Stimulated activated CD8-positive, alpha-beta memory T cell treated with anti-CD3 and anti-CD28 coated beads, Interleukin-12 subunit alpha, Interleukin-12 subunit beta, amount 100 ng/mL, for 24 hours (primary cell): ENCODE results near the gene CMTM2.
"Not testable (repeated sequence)": the region's sequence is repeated elsewhere in the genome, so short reads cannot be mapped to it uniquely, and the experiment has no call there.

Experiments
- DNase-seq: peaks from one replicate; pipeline ENCODE4 v3.0.0-alpha.2; 2020; ENCODE audit errors: extremely low read depth

CMTM2 gene

DNA sequence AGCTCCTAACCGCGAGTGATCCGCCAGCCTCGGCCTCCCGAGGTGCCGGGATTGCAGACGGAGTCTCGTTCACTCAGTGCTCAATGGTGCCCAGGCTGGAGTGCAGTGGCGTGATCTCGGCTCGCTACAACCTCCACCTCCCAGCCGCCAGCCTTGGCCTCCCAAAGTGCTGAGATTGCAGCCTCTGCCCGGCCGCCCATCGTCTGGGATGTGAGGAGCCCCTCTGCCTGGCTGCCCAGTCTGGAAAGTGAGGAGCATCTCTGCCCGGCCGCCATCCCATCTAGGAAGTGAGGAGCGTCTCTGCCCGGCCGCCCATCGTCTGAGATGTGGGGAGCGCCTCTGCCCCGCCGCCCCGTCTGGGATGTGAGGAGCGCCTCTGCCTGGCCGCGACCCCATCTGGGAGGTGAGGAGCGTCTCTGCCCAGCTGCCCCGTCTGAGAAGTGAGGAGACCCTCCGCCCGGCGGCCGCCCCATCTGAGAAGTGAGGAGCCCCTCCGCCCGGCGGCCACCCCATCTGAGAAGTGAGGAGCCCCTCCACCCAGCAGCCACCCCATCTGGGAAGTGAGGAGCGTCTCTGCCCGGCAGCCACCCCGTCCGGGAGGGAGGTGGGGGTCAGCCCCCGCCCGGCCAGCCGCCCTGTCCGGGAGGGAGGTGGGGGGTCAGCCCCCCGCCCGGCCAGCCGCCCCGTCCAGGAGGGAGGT lies 51.4 kb downstream of the CMTM2 start:
- DNase-seq = not testable (repeated sequence)

- DNase-seq = not testable (repeated sequence)
These were observed 52.3 kb downstream of the CMTM2 start for GRCh38 chr16:66631558-66631957.

DNA sequence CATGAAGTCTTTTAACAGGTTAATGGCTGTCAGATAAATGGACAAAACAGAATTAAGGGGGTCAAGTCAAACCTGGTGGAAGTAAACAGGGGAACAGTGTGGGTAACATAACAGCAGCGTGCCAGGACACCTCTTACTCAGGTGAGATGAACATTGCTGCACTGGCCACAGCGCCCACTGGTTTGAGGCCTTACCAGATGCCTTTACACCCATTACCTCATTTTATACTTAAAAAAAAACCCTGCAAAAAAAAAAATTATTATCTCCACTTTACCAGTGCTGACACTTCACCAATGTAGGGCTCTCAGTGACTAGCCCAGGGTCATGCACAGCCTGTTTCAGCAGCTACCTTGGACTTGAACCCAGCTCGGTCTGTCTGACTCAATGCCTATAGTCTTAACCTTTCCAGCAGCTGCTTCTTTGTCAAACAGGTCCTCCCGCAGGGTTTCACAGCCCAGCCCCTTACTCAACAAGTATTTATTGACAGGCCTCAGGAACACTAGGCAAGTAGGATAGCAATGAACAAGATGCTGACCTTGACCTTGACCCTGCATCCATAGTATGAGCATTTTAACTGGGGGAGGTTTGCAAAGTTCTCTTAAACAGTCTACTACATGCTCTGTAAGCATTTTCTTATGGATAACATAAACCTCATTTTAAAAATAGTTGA lies 55.4 kb downstream of the CMTM2 start:
- no peak for DNase-seq

- no peak for DNase-seq
These were observed 56.1 kb downstream of the CMTM2 start for GRCh38 chr16:66635406-66635805.

DNA sequence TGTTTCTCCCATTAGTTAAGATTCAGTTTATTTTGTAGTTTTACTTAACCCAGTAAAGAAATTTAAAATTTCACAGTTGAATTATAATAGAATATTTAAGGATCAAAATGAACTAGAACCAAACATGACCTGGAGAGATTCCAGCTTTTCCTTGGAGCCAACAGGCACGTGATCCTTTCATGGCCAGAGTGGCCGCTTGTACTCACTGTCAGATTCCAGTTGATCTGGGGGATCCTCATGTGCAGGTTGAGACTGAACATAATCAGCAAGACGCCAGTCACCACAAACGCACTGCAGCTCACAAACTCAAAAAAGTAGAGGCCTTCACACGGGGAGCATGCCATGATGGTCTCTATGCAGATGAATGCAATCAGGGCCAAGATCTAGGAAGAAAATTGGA lies 56.9 kb downstream of the CMTM2 start:
- DNase-seq = no peak

DNA sequence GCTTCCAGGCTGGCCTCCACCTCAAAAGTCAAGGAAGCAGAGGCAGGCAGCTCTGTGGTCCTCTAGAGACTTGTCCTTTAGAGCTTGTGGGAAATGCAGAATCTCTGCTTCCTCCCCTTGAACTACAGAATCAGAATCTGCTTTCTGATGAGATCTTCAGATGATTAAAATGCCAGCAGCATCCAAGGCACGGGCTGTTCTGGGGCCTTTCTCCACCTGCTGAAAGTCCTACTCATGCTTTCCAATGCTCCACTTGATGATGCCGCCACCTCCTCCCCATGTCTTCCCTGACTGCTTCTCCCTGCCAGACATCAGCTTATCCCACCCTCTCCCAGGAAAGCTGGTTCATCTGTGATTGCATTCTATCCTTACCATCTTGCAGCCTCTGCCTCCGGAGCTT lies 58.5 kb downstream of the CMTM2 start:
- no peak for DNase-seq
